DND-41 (cell line): ENCODE measurements around the gene KDELR1.

ENCODE experiments used
- ATAC-seq: fragments of 200-7000 bp; cut with Tn5 transposase; 3 replicates; pipeline ENCODE4 v1.9.1; 2021; ENCODE audit warnings: low read depth; ENCODE audit not compliant: insufficient read depth
- DNase-seq: peaks from one replicate; pipeline ENCODE4 v3.0.0-alpha.2; 2020
- H2AFZ ChIP-seq: 2 replicates; pipeline ENCODE4 v1.6.0; 2012; ENCODE audit warnings: low read depth, low read length
- H3K27ac ChIP-seq: 2 replicates; pipeline ENCODE4 v1.5.1; 2012; ENCODE audit warnings: low read length, inconsistent platforms
- H3K27me3 ChIP-seq: fragments of 200-600 bp; sonication (generic); 2 replicates; pipeline ENCODE4 v1.6.0; 2012; ENCODE audit warnings: low read length, mild to moderate bottlenecking, inconsistent platforms; ENCODE audit not compliant: insufficient read depth, poor library complexity
- H3K36me3 ChIP-seq: 2 replicates; pipeline ENCODE4 v1.5.1; 2012; ENCODE audit warnings: low read length, inconsistent platforms; ENCODE audit not compliant: insufficient read depth
- H3K4me1 ChIP-seq: 2 replicates; pipeline ENCODE4 v1.5.1; 2012; ENCODE audit warnings: mild to moderate bottlenecking, low read length; ENCODE audit not compliant: insufficient read depth
- H3K4me2 ChIP-seq: 2 replicates; pipeline ENCODE4 v1.6.0; 2012; ENCODE audit warnings: mild to moderate bottlenecking, moderate library complexity, low read length, inconsistent platforms; ENCODE audit not compliant: insufficient read depth
- H3K4me3 ChIP-seq, 2 experiments: fragments of 200-600 bp in 1 of 2; shearing (Covaris generic) in 1 of 2; 2 replicates each; pipeline ENCODE4 v1.5.1; 2012 to 2016; ENCODE audit warnings: inconsistent platforms in 2 of 2, low read length in 2 of 2, mild to moderate bottlenecking in 2 of 2, low read depth in 1 of 2, moderate library complexity in 1 of 2
- H3K79me2 ChIP-seq: 2 replicates; pipeline ENCODE4 v1.6.0; 2012; ENCODE audit warnings: low read length, inconsistent platforms; ENCODE audit not compliant: insufficient read depth
- H3K9ac ChIP-seq: 2 replicates; pipeline ENCODE4 v1.6.0; 2012; ENCODE audit warnings: low read depth, mild to moderate bottlenecking, inconsistent platforms, low read length, moderate library complexity
- H3K9me3 ChIP-seq: 2 replicates; pipeline ENCODE4 v1.5.1; 2012; ENCODE audit warnings: low read length, moderate library complexity, mild to moderate bottlenecking, inconsistent platforms; ENCODE audit not compliant: insufficient read depth, severe bottlenecking
- H4K20me1 ChIP-seq: 2 replicates; pipeline ENCODE4 v1.6.0; 2012; ENCODE audit warnings: low read length; ENCODE audit not compliant: insufficient read depth
- CTCF ChIP-seq: IDR thresholded peaks from 2 replicates; pipeline ENCODE4 v1.5.1; 2012; ENCODE audit warnings: borderline replicate concordance, low read length, moderate library complexity, mild to moderate bottlenecking; ENCODE audit not compliant: poor library complexity, severe bottlenecking; ENCODE audit errors: extremely low read depth
- EZH2 ChIP-seq: IDR thresholded peaks from 3 replicates; pipeline ENCODE4 v1.6.1; 2012; ENCODE audit warnings: borderline replicate concordance, low read depth, mild to moderate bottlenecking, moderate library complexity, low read length, inconsistent platforms; ENCODE audit not compliant: severe bottlenecking

The KDELR1 gene

GRCh38 chr19:48397263-48398101 is 6.1 kb upstream of the KDELR1 start:
- Histone ChIP-seq H2AFZ (no peak overlapping the region; the same call in 1 of the 2 replicates), H3K9ac (no peak overlapping the region), H3K4me1 (0 out of 2 replicates have a peak, but pooled peaks cover 4% of the 10 kb centered on the region), H3K4me2 (no peak overlapping the region), H3K4me3 (no peak overlapping the region), H3K27me3 (peaks cover 45% of the 10 kb centered on the region), H4K20me1 (no peaks in the 10 kb centered on the region), H3K27ac (no peak overlapping the region), H3K79me2 (no peaks in the 10 kb centered on the region), H3K36me3 (no peaks in the 10 kb centered on the region), H3K9me3 (no peaks in the 10 kb centered on the region)
- ATAC-seq (no peak), DNase-seq (no peak)
- TF ChIP-seq EZH2 = no peak
- TF ChIP-seq CTCF = no peak

- Histone ChIP-seq H3K36me3 (no peaks in the 10 kb centered on the region), H3K79me2 (no peaks in the 10 kb centered on the region), H3K27ac (no peak overlapping the region), H3K9ac (no peak overlapping the region), H4K20me1 (no peaks in the 10 kb centered on the region), H3K27me3 (peaks cover 45% of the 10 kb centered on the region), H3K4me2 (no peak overlapping the region), H3K4me3 (no peak overlapping the region), H2AFZ (no peak overlapping the region), H3K9me3 (no peaks in the 10 kb centered on the region), H3K4me1 (peaks cover 5% of the 10 kb centered on the region)
- TF ChIP-seq CTCF (no peak), EZH2 (no peak)
- DNase-seq = no peak
- no peak for ATAC-seq
These were observed 5.4 kb upstream of the KDELR1 start for GRCh38 chr19:48396824-48397176.

- H3K4me2 ChIP-seq = no peak overlapping the region
- no peaks in the 10 kb centered on the region for H4K20me1 ChIP-seq
- ATAC-seq (no peak), DNase-seq (no peak)
- H3K36me3 ChIP-seq = no peaks in the 10 kb centered on the region; the same call in 1 of the 2 replicates
- peaks cover 2% of the 10 kb centered on the region for H3K79me2 ChIP-seq
- H3K4me1 ChIP-seq = peaks cover 9% of the 10 kb centered on the region
- peaks cover 45% of the 10 kb centered on the region for H3K27me3 ChIP-seq
- H2AFZ ChIP-seq = no peak overlapping the region
- H3K4me3 ChIP-seq = no peak overlapping the region
- H3K27ac ChIP-seq = no peak overlapping the region
- TF ChIP-seq CTCF (no peak), EZH2 (no peak)
- no peak overlapping the region for H3K9ac ChIP-seq
- H3K9me3 ChIP-seq = no peaks in the 10 kb centered on the region
These were observed 4.9 kb upstream of the KDELR1 start for GRCh38 chr19:48396016-48396823.
